K562 (cell line): ENCODE data around the gene MUC22. TPM values are rescaled to one million over a fixed set of nuclear protein-coding genes. Genes with fewer than 3 reads are reported as not detected.

Source experiments
- ATAC-seq: fragments of 200-7000 bp; cut with Tn5 transposase; 3 replicates; pipeline ENCODE4 v1.9.1; 2020; ENCODE audit warnings: moderate library complexity
- BruUV-seq: library from RNA; stranded (reverse); fragments of 400-500 nt; replicated peaks from 2 replicates; lab custom pipeline; 2021; lab: Mats Ljungman, UMichigan
- CTCF ChIA-PET: fragments of 300-600 bp; formaldehyde crosslinking; extraction: SDS; loops from one replicate; lab custom pipeline; 2021; ENCODE audit warnings: low intra/inter-chr PET ratio; lab: Yijun Ruan, JAX
- POLR2A ChIA-PET: fragments of 300-600, 350-650 bp; sonication (Branson Sonifier 250); formaldehyde crosslinking; extraction: SDS; loops from one replicate; lab custom pipeline; 2021; ENCODE audit warnings: antibody characterized with exemption, inconsistent platforms; lab: Yijun Ruan, JAX
- DNase-seq, 4 experiments: peaks; one replicate each; pipeline versions ENCODE4 v3.0.0 to v3.0.0-alpha.2; 2011 to 2018; ENCODE audit warnings: low spot score in 3 of 4, mixed read lengths in 3 of 4; ENCODE audit errors: extremely low read depth in 1 of 4
- FAIRE-seq: peaks from 2 replicates; lab custom pipeline; 2011; peaks lifted over from hg19 to GRCh38; lab: Jason Lieb, UNC
- H2AFZ ChIP-seq: 2 replicates; pipeline ENCODE4 v1.6.0; 2011; ENCODE audit warnings: low read depth, low read length, control low read depth, inconsistent platforms
- H3K27ac ChIP-seq: fragments of 200-600 bp; 3 replicates; pipeline ENCODE4 v1.8.0; 2011; ENCODE audit warnings: low read depth, mild to moderate bottlenecking, control low read depth, inconsistent platforms, low read length, moderate library complexity, mixed read lengths; ENCODE audit errors: extremely low read depth
- H3K27me3 ChIP-seq, 2 experiments: fragments of 300-600 bp in 1 of 2; 2 replicates in 1 of 2; 3 replicates in 1 of 2; pipeline versions ENCODE4 v1.6.0 to v1.8.0; 2011; ENCODE audit warnings: inconsistent platforms in 2 of 2, low read length in 2 of 2, mild to moderate bottlenecking in 1 of 2, mixed read lengths in 1 of 2, moderate library complexity in 1 of 2; ENCODE audit not compliant: control insufficient read depth in 2 of 2, insufficient read depth in 2 of 2
- H3K36me3 ChIP-seq: fragments of 300-600 bp; 3 replicates; pipeline ENCODE4 v1.8.0; 2011; ENCODE audit warnings: mild to moderate bottlenecking, low read length, inconsistent platforms; ENCODE audit not compliant: control insufficient read depth, insufficient read depth
- H3K4me1 ChIP-seq, 2 experiments: fragments of 200-600 bp in 1 of 2; replicated peaks in 1 of 2; 2 replicates in 1 of 2; 3 replicates in 1 of 2; pipeline versions ENCODE4 v1.5.1 to v1.8.0; 2011; ENCODE audit warnings: inconsistent platforms in 2 of 2, low read length in 2 of 2, mild to moderate bottlenecking in 1 of 2, mixed read lengths in 1 of 2, moderate library complexity in 1 of 2; ENCODE audit not compliant: control insufficient read depth in 2 of 2, insufficient read depth in 2 of 2
- H3K4me2 ChIP-seq: 2 replicates; pipeline ENCODE4 v1.6.1; 2011; ENCODE audit warnings: low read length, control low read depth, inconsistent platforms, mixed read lengths; ENCODE audit not compliant: insufficient read depth
- H3K4me3 ChIP-seq: fragments of 200-600 bp; sonication (generic), shearing (Covaris generic); 2 replicates; pipeline ENCODE4 v1.5.1; 2016; ENCODE audit warnings: control low read depth, inconsistent platforms
- H3K79me2 ChIP-seq: fragments of 200-600 bp; 3 replicates; pipeline ENCODE4 v1.8.0; 2011; ENCODE audit warnings: low read length, inconsistent platforms; ENCODE audit not compliant: control insufficient read depth, insufficient read depth
- H3K9ac ChIP-seq, 2 experiments: 2 replicates each; pipeline versions ENCODE4 v1.6.0 to v1.6.1; 2011; ENCODE audit warnings: low read depth in 2 of 2, low read length in 2 of 2, control low read depth in 1 of 2, inconsistent platforms in 1 of 2, mild to moderate bottlenecking in 1 of 2, mixed read lengths in 1 of 2; ENCODE audit not compliant: insufficient read depth in 1 of 2
- H3K9me1 ChIP-seq: one replicate; pipeline ENCODE4 v1.6.0; 2011; ENCODE audit warnings: inconsistent platforms, mild to moderate bottlenecking, low read length, moderate library complexity; ENCODE audit not compliant: control insufficient read depth, insufficient read depth
- H3K9me3 ChIP-seq: replicated peaks from 2 replicates; pipeline ENCODE4 v1.5.1; 2011; ENCODE audit warnings: low read depth, low read length, inconsistent platforms; ENCODE audit not compliant: control insufficient read depth, insufficient read depth
- H4K20me1 ChIP-seq: replicated peaks from 2 replicates; pipeline ENCODE4 v1.6.1; 2011; ENCODE audit warnings: low read length, inconsistent platforms, mixed read lengths; ENCODE audit not compliant: control insufficient read depth, insufficient read depth
- E4F1 ChIP-seq: fragments of 250-450 bp; sonication (Bioruptor Pico); IDR thresholded peaks from 2 replicates; pipeline ENCODE4 v1.5.0; 2021; ENCODE audit warnings: mild to moderate bottlenecking, borderline replicate concordance
- NBN ChIP-seq: fragments of 450-650 bp; IDR thresholded peaks from 2 replicates; pipeline ENCODE4 v1.6.1; 2016; ENCODE audit warnings: low read depth, mild to moderate bottlenecking
- SMAD3 ChIP-seq: fragments of 450-650 bp; formaldehyde crosslinking; conservative IDR thresholded peaks from 2 replicates; pipeline ENCODE4 v1.4.0; 2020; ENCODE audit warnings: mild to moderate bottlenecking
- ZBTB7A ChIP-seq: IDR thresholded peaks from 2 replicates; pipeline ENCODE4 v1.6.1; 2011; ENCODE audit warnings: low read depth, mild to moderate bottlenecking, low read length, moderate library complexity, borderline replicate concordance; ENCODE audit not compliant: control insufficient read depth
- ZNF134 ChIP-seq: fragments of 250-450 bp; sonication (Bioruptor Pico); conservative IDR thresholded peaks from 2 replicates; pipeline ENCODE4 v1.4.0; 2020
- ZNF165 ChIP-seq: fragments of 250-450 bp; sonication (Bioruptor Pico); IDR thresholded peaks from 2 replicates; pipeline ENCODE4 v1.4.0; 2020; ENCODE audit warnings: borderline replicate concordance
- ZNF324 ChIP-seq: fragments of 250-450 bp; sonication (Bioruptor Pico); IDR thresholded peaks from 2 replicates; pipeline ENCODE4 v1.4.0; 2020; ENCODE audit warnings: mild to moderate bottlenecking
- ZNF695 ChIP-seq: fragments of 450-650 bp; formaldehyde crosslinking; IDR thresholded peaks from 2 replicates; pipeline ENCODE4 v1.4.0; 2020; ENCODE audit warnings: mild to moderate bottlenecking, moderate library complexity
- ZNF764 ChIP-seq: fragments of 250-450 bp; sonication (Bioruptor Pico); IDR thresholded peaks from 2 replicates; pipeline ENCODE4 v1.4.0; 2020; ENCODE audit warnings: low read depth, mild to moderate bottlenecking, moderate library complexity
- WGBS: fragments of 100-300 bp; shearing (Covaris generic); methylation state at CpG from one replicate; pipeline ENCODE4 v1.1.6; 2016; ENCODE audit warnings: low coverage, mixed read lengths; ENCODE audit not compliant: insufficient coverage; ENCODE audit errors: missing lambda C conversion rate; 5-methylcytosine and 5-hydroxymethylcytosine counted together
- in situ Hi-C: fragments of 300-500 bp; cut with MboI; formaldehyde crosslinking; loops from 4 replicates; pipeline ENCODE4 v1.15.0; 2018; ENCODE audit warnings: inconsistent platforms, mixed read lengths
- intact Hi-C: fragments of 100-400 bp; cut with micrococcal nuclease; formaldehyde crosslinking; loops from 2 replicates; pipeline ENCODE4 v1.14.2; 2022
- polyA plus RNA-seq, 8 experiments: library from polyadenylated mRNA; depleted of rRNA in 4 of 8; stranded (reverse) in 5 of 8; unstranded in 3 of 8; fragments of >200 nt; fragmentation: Nextera tagmentation in 2 of 8; fragmentation: Illumina TruSeq in 1 of 8; extraction: Ambion mirVana in 2 of 8; extraction: Trizol in 1 of 8; gene quantifications; 2 replicates each; pipeline versions ENCODE4 v1.2.1 to v1.2.3, GENCODE V29; 2011 to 2014; ENCODE audit warnings: inconsistent platforms in 1 of 8, missing spikeins in 1 of 8
- total RNA-seq, 7 experiments: library from RNA; depleted of rRNA in 6 of 7; stranded (reverse); fragments of >200 nt in 6 of 7; fragmentation: Illumina TruSeq in 2 of 7; extraction: Trizol in 2 of 7; gene quantifications; 2 replicates each; pipeline versions ENCODE4 v1.2.1 to v1.2.3, GENCODE V29; 2011 to 2021; ENCODE audit warnings: low replicate concordance in 1 of 7

Gene MUC22
- total and polyA plus RNA-seq, 9 of the 15 experiments (the other 6 are each of a cell fraction or from before 2014, with no cell fraction given): 0.01 to 0.03 TPM; not detected in 7

GRCh38 chr6:30979141-30979540 is 31.1 kb upstream of the MUC22 start:
- no peak overlapping the region for H3K9ac ChIP-seq
- H4K20me1 ChIP-seq: no peaks in the 10 kb centered on the region
- H3K27ac ChIP-seq: no peak overlapping the region
- no peaks in the 10 kb centered on the region for H3K79me2 ChIP-seq
- ChIA-PET CTCF (no interaction called here), POLR2A (no interaction called here)
- DNase-seq (no peak), FAIRE-seq (no peak), ATAC-seq (no peak)
- peaks cover 37 to 51% of the 10 kb centered on the region in 2 experiments for H3K27me3 ChIP-seq
- no peaks in the 10 kb centered on the region for H3K9me1 ChIP-seq
- no peaks in the 10 kb centered on the region for H3K9me3 ChIP-seq
- no TSS peak for BruUV-seq
- in situ Hi-C loops: no loop called here
- H3K4me2 ChIP-seq: no peak overlapping the region
- H2AFZ ChIP-seq: no peak overlapping the region
- H3K4me1 ChIP-seq: no peaks in the 10 kb centered on the region
- no peaks in the 10 kb centered on the region for H3K36me3 ChIP-seq
- no peak for TF ChIP-seq ZNF134 (CRISPR knock-in tag)
- no peak for TF ChIP-seq ZNF695
- no peak for TF ChIP-seq ZNF324 (CRISPR knock-in tag)
- no peak for TF ChIP-seq ZBTB7A
- H3K4me3 ChIP-seq: no peak overlapping the region
- intact Hi-C loops: no loop called here
- WGBS: 0% methylated on average over 1 of the region's 1 CpG

GRCh38 chr6:30979690-30980089 is 30.6 kb upstream of the MUC22 start:
- FAIRE-seq (no peak), DNase-seq (no peak), ATAC-seq (no peak)
- 0% methylated on average over 4 of the region's 4 CpGs for WGBS
- ChIA-PET POLR2A (no interaction called here), CTCF (no interaction called here)
- BruUV-seq: no TSS peak
- Histone ChIP-seq H3K4me1 (no peaks in the 10 kb centered on the region), H3K27me3 (peaks cover 36 to 49% of the 10 kb centered on the region in 2 experiments), H3K27ac (no peak overlapping the region), H2AFZ (no peak overlapping the region), H3K4me2 (no peak overlapping the region), H3K9ac (no peak overlapping the region), H3K9me1 (no peaks in the 10 kb centered on the region), H3K79me2 (no peaks in the 10 kb centered on the region), H4K20me1 (no peaks in the 10 kb centered on the region), H3K4me3 (no peak overlapping the region), H3K9me3 (no peaks in the 10 kb centered on the region), H3K36me3 (no peaks in the 10 kb centered on the region)
- TF ChIP-seq E4F1 (no peak), SMAD3 (CRISPR knock-in tag) (no peak), ZNF764 (CRISPR knock-in tag) (no peak), ZNF165 (CRISPR knock-in tag) (no peak), NBN (no peak)
- in situ Hi-C loops (no loop called here), intact Hi-C loops (no loop called here)
